Measurements from ENCODE around the gene WDR18.
"Not testable (repeated sequence)": the region's sequence is repeated elsewhere in the genome, so short reads cannot be mapped to it uniquely, and the experiment has no call there.

The WDR18 gene

GRCh38 chr19:952049-952679 lies 32.0 kb upstream of the WDR18 start:
- DNase-seq, result no peak

- no peak for DNase-seq
Observed at GRCh38 chr19:952680-953444, 31.3 kb upstream of the WDR18 start.

DNA sequence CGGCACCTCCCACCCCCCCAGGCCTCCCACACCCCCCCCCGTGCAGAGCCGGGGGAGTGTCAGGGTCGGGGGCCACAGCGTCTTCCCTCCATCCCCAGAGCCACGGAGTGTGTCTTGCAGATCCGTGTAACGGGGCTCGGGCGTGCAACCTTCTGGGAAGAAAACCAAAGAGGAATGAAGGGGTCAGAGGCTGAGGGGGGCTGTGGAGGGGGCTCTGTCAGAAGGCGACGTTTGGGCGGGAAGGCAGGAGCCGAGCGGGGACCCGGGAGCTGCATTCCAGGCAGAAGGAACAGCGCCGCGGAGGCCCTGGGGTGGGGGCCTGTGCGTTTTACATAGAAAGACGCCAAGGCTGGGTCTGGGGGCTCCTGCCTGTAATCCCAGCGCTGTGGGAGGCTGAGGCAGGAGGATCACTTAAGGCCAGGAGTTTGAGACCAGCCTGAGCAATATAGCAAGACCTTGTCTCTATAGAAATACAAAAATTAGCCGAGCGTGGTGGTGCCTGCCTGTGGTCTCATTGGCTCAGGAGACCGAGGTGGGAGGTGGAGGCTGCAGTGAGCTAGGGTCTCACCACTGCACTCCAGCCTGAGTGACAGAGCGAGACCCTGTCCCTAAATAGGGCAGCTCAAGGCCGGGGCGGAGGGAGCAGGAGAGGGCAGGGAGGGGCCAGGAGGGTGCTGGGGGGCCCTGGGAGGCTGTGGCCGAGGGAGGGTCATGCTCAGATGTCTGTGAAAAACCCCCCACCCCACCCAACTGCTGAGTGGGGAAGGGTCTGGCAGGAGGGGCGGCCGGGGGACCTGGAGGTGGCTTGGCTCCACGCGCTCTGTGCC lies 30.5 kb upstream of the WDR18 start:
- DNase-seq, result no peak

GRCh38 chr19:954272-954671 lies 29.9 kb upstream of the WDR18 start:
- no peak for DNase-seq

- DNase-seq, result no peak
Observed at GRCh38 chr19:954672-955494, 29.3 kb upstream of the WDR18 start.

- no peak for DNase-seq
Observed at GRCh38 chr19:955803-956765, 28.1 kb upstream of the WDR18 start.

DNA sequence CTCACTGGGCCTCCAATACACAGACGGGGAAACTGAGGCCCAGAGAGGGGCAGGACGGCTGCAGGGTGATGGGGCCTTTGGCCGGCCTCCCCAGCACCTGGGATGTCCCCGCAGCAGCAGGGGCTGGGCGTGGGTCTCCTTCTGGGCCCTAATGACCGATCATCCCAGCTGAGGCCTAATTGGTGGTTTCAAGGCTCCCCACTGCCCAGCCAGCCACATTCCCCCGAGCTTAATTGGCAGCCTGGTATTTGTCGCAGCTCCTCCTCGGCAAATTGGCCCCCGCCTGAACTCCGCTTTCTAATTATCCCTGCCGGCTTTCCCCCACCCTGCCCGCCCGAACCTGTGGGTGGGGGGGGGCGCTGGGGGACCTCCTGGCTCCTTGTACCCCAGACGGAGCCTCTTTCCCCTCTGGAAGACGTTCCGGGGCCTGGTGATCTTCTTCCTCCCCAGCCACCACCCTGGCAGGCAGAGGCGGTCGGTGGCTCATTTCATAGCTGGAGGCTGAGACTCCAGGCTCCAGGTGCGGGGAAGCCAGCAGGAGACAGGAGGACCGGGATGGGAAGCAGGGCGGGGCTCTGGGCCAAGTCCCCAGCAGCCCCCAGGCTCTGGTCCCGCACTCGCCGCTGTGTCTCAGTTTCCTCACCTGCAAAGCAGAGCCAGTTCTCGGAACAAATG lies 27.2 kb upstream of the WDR18 start:
- no peak for DNase-seq

DNA sequence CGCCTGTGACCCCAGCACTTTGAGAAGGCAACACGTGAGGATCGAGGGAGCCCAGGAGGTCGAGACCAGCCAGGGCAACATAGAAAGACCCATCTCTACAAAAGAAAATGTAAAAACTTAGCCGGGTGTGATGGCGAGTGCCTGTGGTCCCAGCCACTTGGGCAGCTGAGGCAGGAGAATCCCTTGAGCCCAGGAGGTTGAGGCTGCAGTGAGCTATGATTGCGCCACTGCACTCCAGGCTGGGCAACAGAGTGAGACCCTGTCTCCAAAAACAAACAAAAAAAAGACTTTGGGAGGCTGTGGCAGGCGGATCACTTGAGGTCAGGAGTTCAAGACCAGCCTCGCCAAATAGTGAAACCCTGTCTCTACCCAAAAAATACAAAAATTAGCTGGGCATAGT lies 26.6 kb upstream of the WDR18 start:
- not testable (repeated sequence) for DNase-seq

GRCh38 chr19:958967-959855 lies 24.9 kb upstream of the WDR18 start:
- no peak for DNase-seq

- no peak for DNase-seq
Observed at GRCh38 chr19:960020-960419, 24.1 kb upstream of the WDR18 start.

- DNase-seq, result no peak
Observed at GRCh38 chr19:960601-960938, 23.6 kb upstream of the WDR18 start.

DNA sequence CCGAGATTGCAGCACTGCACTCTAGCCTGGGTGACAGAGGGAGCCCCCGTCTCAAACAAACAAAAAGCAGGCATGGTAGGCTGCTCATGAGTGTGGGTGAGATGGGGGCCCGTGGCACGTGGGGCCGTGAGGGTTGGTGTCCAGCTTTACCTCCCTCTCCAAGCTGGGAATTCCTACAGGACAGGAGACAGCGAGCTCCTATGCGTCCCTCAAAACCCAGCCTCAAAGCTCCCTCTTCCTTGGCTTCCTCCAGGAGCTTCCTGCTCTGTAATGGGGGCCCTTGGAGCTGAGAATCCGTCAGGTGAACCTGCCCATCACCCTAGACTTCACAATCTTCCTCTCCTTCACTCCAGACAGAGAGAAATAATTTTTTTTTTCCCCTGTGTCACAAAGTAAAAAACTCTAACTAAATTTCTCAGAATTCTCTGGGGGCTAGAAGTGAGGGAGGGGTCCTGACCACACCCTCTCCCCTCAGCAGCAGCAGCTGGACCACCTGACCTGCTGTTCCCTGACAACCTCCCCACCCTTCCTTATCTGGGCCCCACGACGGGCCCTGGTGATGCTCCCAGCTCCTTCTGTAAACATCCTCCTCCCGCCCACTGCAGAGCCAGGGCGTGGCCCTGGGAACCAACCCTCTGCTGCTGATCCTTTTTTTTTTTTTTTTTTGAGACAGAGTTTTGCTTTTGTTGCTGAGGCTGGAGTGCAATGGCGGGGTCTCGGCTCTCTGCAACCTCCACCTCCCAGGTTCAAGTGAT lies 22.1 kb upstream of the WDR18 start:
- DNase-seq, result no peak

GRCh38 chr19:962683-963400 lies 21.3 kb upstream of the WDR18 start:
- no peak for DNase-seq

DNA sequence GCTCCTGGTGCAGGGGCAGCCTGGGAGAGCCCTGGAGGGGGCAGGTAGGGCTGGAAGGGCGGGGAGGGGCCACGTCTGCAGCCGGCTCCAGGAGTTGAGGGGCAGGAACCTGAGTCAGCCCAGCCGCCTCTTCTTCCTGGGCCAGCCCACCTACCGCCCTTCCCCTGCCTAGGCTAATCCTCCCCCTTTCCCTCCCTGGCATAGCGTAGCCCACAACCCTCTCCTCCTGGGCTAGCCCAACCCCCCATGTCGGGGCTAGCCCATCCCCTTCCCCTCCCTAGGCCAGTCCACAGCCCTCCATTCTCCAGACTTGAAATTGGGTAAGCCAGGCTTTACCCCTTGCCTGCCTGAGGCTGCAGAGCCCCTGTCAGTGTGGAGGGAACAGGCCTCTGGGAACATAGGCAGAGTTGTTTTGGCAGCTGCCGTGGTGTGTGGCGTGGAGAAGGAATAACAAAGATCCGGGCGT lies 20.6 kb upstream of the WDR18 start:
- no peak for DNase-seq

- no peak for DNase-seq
Observed at GRCh38 chr19:964116-964520, 20.0 kb upstream of the WDR18 start.

GRCh38 chr19:964761-965694 lies 19.1 kb upstream of the WDR18 start:
- no peak for DNase-seq

- no peak for DNase-seq
Observed at GRCh38 chr19:966485-967088, 17.6 kb upstream of the WDR18 start.
